H1 (cell line): ENCODE data around the gene MEDAG. TPM values are rescaled to one million over a fixed set of nuclear protein-coding genes. Genes with fewer than 3 reads are reported as not detected.

Experiments
- CTCF ChIA-PET: fragments of 300-600 bp; sonication (Branson Sonifier 250); formaldehyde crosslinking; loops from one replicate; lab custom pipeline; 2021; ENCODE audit not compliant: partially characterized antibody; lab: Charles Lee
- POLR2A ChIA-PET: fragments of 300-600 bp; sonication (Branson Sonifier 250); formaldehyde crosslinking; loops from one replicate; lab custom pipeline; 2021; ENCODE audit warnings: inconsistent platforms; ENCODE audit not compliant: partially characterized antibody; lab: Charles Lee
- DNase-seq, 2 experiments: peaks; one replicate each; pipeline versions ENCODE4 v3.0.0 to v3.0.0-alpha.2; 2010 to 2022; ENCODE audit warnings: low spot score in 2 of 2, low read depth in 1 of 2, mixed read lengths in 1 of 2
- FAIRE-seq: peaks from 2 replicates; lab custom pipeline; 2011; peaks lifted over from hg19 to GRCh38; lab: Jason Lieb, UNC
- H2AFZ ChIP-seq: 2 replicates; pipeline ENCODE4 v1.8.1; 2012; ENCODE audit warnings: low read length, inconsistent platforms
- H2AK5ac ChIP-seq: 2 replicates; pipeline ENCODE4 v1.6.1; 2013; ENCODE audit warnings: low read depth, low read length
- H2BK120ac ChIP-seq: replicated peaks from 2 replicates; pipeline ENCODE3; 2013; ENCODE audit warnings: low read depth, low read length, inconsistent platforms
- H2BK12ac ChIP-seq: 2 replicates; pipeline ENCODE4 v1.6.1; 2013; ENCODE audit warnings: low read depth, low read length
- H2BK15ac ChIP-seq: 2 replicates; pipeline ENCODE4 v1.6.1; 2013; ENCODE audit warnings: low read length
- H2BK20ac ChIP-seq: 2 replicates; pipeline ENCODE4 v1.6.1; 2013; ENCODE audit warnings: low read length
- H2BK5ac ChIP-seq: 2 replicates; pipeline ENCODE4 v1.6.1; 2013; ENCODE audit warnings: low read depth, low read length
- H3K14ac ChIP-seq: 2 replicates; pipeline ENCODE4 v1.6.1; 2013; ENCODE audit warnings: inconsistent platforms; ENCODE audit not compliant: insufficient read length
- H3K18ac ChIP-seq: 2 replicates; pipeline ENCODE4 v1.6.1; 2013; ENCODE audit warnings: low read length; ENCODE audit errors: extremely low read depth
- H3K23ac ChIP-seq: 2 replicates; pipeline ENCODE4 v1.6.1; 2013; ENCODE audit warnings: inconsistent platforms; ENCODE audit not compliant: insufficient read length
- H3K23me2 ChIP-seq: 2 replicates; pipeline ENCODE4 v1.6.1; 2013; ENCODE audit warnings: low read depth, low read length
- H3K27ac ChIP-seq: 2 replicates; pipeline ENCODE4 v1.6.1; 2011; ENCODE audit warnings: low read depth, low read length, inconsistent platforms
- H3K27me3 ChIP-seq, 4 experiments: replicated peaks in 1 of 4; 1 replicate in 1 of 4; 2 replicates in 3 of 4; pipeline versions ENCODE4 v1.6.1 to v1.8.1; 2011 to 2013; ENCODE audit warnings: low read length in 3 of 4, mild to moderate bottlenecking in 3 of 4, inconsistent platforms in 2 of 4, mixed read lengths in 2 of 4, moderate library complexity in 1 of 4; ENCODE audit not compliant: control insufficient read depth in 3 of 4, insufficient read depth in 3 of 4; ENCODE audit errors: extremely low read depth in 1 of 4
- H3K36me3 ChIP-seq, 4 experiments: 2 replicates each; pipeline versions ENCODE4 v1.6.1 to v1.8.1; 2011 to 2013; ENCODE audit warnings: mild to moderate bottlenecking in 4 of 4, low read length in 3 of 4, moderate library complexity in 2 of 4, control low read depth in 1 of 4, inconsistent platforms in 1 of 4; ENCODE audit not compliant: insufficient read depth in 4 of 4, control insufficient read depth in 2 of 4
- H3K4ac ChIP-seq: replicated peaks from 2 replicates; pipeline ENCODE3; 2013; ENCODE audit warnings: low read length, low read depth, mixed read lengths, inconsistent platforms; ENCODE audit not compliant: insufficient read length
- H3K4me1 ChIP-seq, 4 experiments: replicated peaks in 1 of 4; 1 replicate in 1 of 4; 2 replicates in 3 of 4; pipeline versions ENCODE4 v1.6.1 to v1.8.1; 2011 to 2013; ENCODE audit warnings: low read length in 3 of 4, inconsistent platforms in 2 of 4, mixed read lengths in 1 of 4; ENCODE audit not compliant: insufficient read depth in 4 of 4, control insufficient read depth in 3 of 4
- H3K4me2 ChIP-seq, 2 experiments: 2 replicates each; pipeline versions ENCODE4 v1.6.1 to v1.8.1; 2011 to 2013; ENCODE audit warnings: low read depth in 2 of 2, low read length in 2 of 2, control low read depth in 1 of 2, inconsistent platforms in 1 of 2, mild to moderate bottlenecking in 1 of 2; ENCODE audit not compliant: insufficient read depth in 1 of 2
- H3K4me3 ChIP-seq, 4 experiments: fragments of 200-600, 300-600 bp in 1 of 4; sonication (generic), shearing (Covaris generic), sonication (Bioruptor Twin) in 1 of 4; 2 replicates each; pipeline versions ENCODE4 v1.5.1 to v1.8.1; 2011 to 2016; ENCODE audit warnings: low read length in 4 of 4, low read depth in 3 of 4, control low read depth in 2 of 4, inconsistent platforms in 2 of 4, mild to moderate bottlenecking in 2 of 4, mixed read lengths in 1 of 4, moderate library complexity in 1 of 4; ENCODE audit not compliant: insufficient read depth in 2 of 4; ENCODE audit errors: extremely low read depth in 1 of 4
- H3K56ac ChIP-seq: replicated peaks from 2 replicates; pipeline ENCODE3; 2013; ENCODE audit warnings: low read depth, mild to moderate bottlenecking, mixed read lengths, low read length, inconsistent platforms; ENCODE audit not compliant: insufficient read length
- H3K79me1 ChIP-seq: 2 replicates; pipeline ENCODE4 v1.6.1; 2013; ENCODE audit warnings: low read depth, low read length, control low read depth
- H3K79me2 ChIP-seq, 2 experiments: 2 replicates each; pipeline versions ENCODE4 v1.6.1 to v1.8.1; 2012 to 2013; ENCODE audit warnings: low read length in 2 of 2, mild to moderate bottlenecking in 2 of 2, inconsistent platforms in 1 of 2; ENCODE audit not compliant: insufficient read depth in 2 of 2, control insufficient read depth in 1 of 2
- H3K9ac ChIP-seq, 4 experiments: replicated peaks in 1 of 4; 1 replicate in 1 of 4; 2 replicates in 3 of 4; pipeline versions ENCODE4 v1.6.1 to v1.8.1; 2011 to 2013; ENCODE audit warnings: low read depth in 3 of 4, low read length in 3 of 4, control low read depth in 2 of 4, mild to moderate bottlenecking in 2 of 4, moderate library complexity in 2 of 4, inconsistent platforms in 1 of 4; ENCODE audit errors: extremely low read depth in 1 of 4
- H3K9me3 ChIP-seq, 2 experiments: 2 replicates each; pipeline versions ENCODE4 v1.6.1 to v1.8.1; 2012 to 2013; ENCODE audit warnings: mild to moderate bottlenecking in 2 of 2, moderate library complexity in 2 of 2, control low read depth in 1 of 2, inconsistent platforms in 1 of 2, low read depth in 1 of 2, low read length in 1 of 2, mixed read lengths in 1 of 2; ENCODE audit not compliant: insufficient read depth in 2 of 2
- H4K20me1 ChIP-seq, 2 experiments: replicated peaks in 1 of 2; 2 replicates each; pipeline versions ENCODE3 to v1.8.1; 2011 to 2013; ENCODE audit warnings: inconsistent platforms in 2 of 2, low read length in 2 of 2, mild to moderate bottlenecking in 1 of 2; ENCODE audit not compliant: insufficient read depth in 2 of 2, control insufficient read depth in 1 of 2
- H4K5ac ChIP-seq: 2 replicates; pipeline ENCODE4 v1.6.1; 2013; ENCODE audit warnings: low read length, low read depth, mixed read lengths, inconsistent platforms; ENCODE audit not compliant: insufficient read length
- H4K8ac ChIP-seq: 2 replicates; pipeline ENCODE4 v1.8.0; 2013; ENCODE audit warnings: mild to moderate bottlenecking, moderate library complexity, low read length, inconsistent platforms; ENCODE audit not compliant: insufficient read depth; ENCODE audit errors: extremely low read depth
- H4K91ac ChIP-seq: replicated peaks from 2 replicates; pipeline ENCODE3; 2013; ENCODE audit warnings: low read length, mixed read lengths, inconsistent platforms; ENCODE audit not compliant: insufficient read length
- ASH2L ChIP-seq: fragments of 200-600, 300-600 bp; sonication (generic); IDR thresholded peaks from one replicate; pipeline ENCODE4 v1.7.1; 2017; ENCODE audit warnings: low read length
- CEBPB ChIP-seq: IDR thresholded peaks from 2 replicates; pipeline ENCODE4 v1.6.1; 2012; ENCODE audit warnings: low read depth, low read length
- CHD1 ChIP-seq: IDR thresholded peaks from 2 replicates; pipeline ENCODE4 v1.6.1; 2012; ENCODE audit warnings: low read depth, low read length, improper control_type of control experiment
- EZH2 ChIP-seq: fragments of 200-600 bp; sonication (generic); IDR thresholded peaks from 2 replicates; pipeline ENCODE4 v1.7.1; 2012; ENCODE audit warnings: low read depth, mild to moderate bottlenecking, moderate library complexity, low read length, inconsistent platforms; ENCODE audit not compliant: severe bottlenecking
- GTF2F1 ChIP-seq: IDR thresholded peaks from 2 replicates; pipeline ENCODE4 v1.6.1; 2012; ENCODE audit warnings: low read depth, low read length, improper control_type of control experiment, borderline replicate concordance
- KDM1A ChIP-seq: fragments of 200-600, 300-600 bp; sonication (generic); IDR thresholded peaks from 2 replicates; pipeline ENCODE4 v1.7.1; 2016; ENCODE audit warnings: mild to moderate bottlenecking, low read length, borderline replicate concordance
- KDM4A ChIP-seq: IDR thresholded peaks from one replicate; pipeline ENCODE4 v1.7.1; 2012; ENCODE audit warnings: low read depth, mild to moderate bottlenecking, moderate library complexity, low read length, inconsistent platforms; ENCODE audit not compliant: severe bottlenecking
- POU5F1 ChIP-seq: IDR thresholded peaks from 2 replicates; pipeline ENCODE4 v1.6.1; 2011; ENCODE audit warnings: low read depth, mild to moderate bottlenecking, low read length, moderate library complexity
- RBBP5 ChIP-seq: IDR thresholded peaks from 2 replicates; pipeline ENCODE4 v1.7.1; 2012; ENCODE audit warnings: low read depth, mild to moderate bottlenecking, inconsistent platforms, low read length, moderate library complexity, borderline replicate concordance
- RFX5 ChIP-seq: IDR thresholded peaks from 2 replicates; pipeline ENCODE4 v1.6.1; 2011; ENCODE audit warnings: low read depth, low read length, improper control_type of control experiment, borderline replicate concordance
- SIRT6 ChIP-seq: IDR thresholded peaks from one replicate; pipeline ENCODE4 v1.7.1; 2012; ENCODE audit warnings: low read length, inconsistent platforms
- SUZ12 ChIP-seq: fragments of 200-600 bp; sonication (generic); IDR thresholded peaks from 2 replicates; pipeline ENCODE4 v1.6.1; 2012; ENCODE audit warnings: mild to moderate bottlenecking, inconsistent platforms, low read length, moderate library complexity, mixed read lengths
- TAF1 ChIP-seq: IDR thresholded peaks from 2 replicates; pipeline ENCODE4 v1.6.1; 2011; ENCODE audit warnings: mild to moderate bottlenecking, low read depth, low read length
- USF2 ChIP-seq: IDR thresholded peaks from 2 replicates; pipeline ENCODE4 v1.6.1; 2011; ENCODE audit warnings: low read length, improper control_type of control experiment
- WGBS, 2 experiments: shearing (Covaris generic) in 1 of 2; methylation state at CpG; one replicate each; pipeline versions ENCODE4 v1.1.6 to v1.1.7; 2013 to 2015; ENCODE audit warnings: low lambda C conversion rate in 2 of 2, mixed read lengths in 2 of 2, inconsistent platforms in 1 of 2, low coverage in 1 of 2, missing lambda C conversion rate in 1 of 2; ENCODE audit not compliant: insufficient replicate concordance in 2 of 2, insufficient coverage in 1 of 2, insufficient read length in 1 of 2; ENCODE audit errors: extremely low coverage in 1 of 2, missing lambda C conversion rate in 1 of 2; 5-methylcytosine and 5-hydroxymethylcytosine counted together
- polyA plus RNA-seq, 7 experiments: library from polyadenylated mRNA; depleted of rRNA in 3 of 7; stranded (reverse) in 5 of 7; unstranded in 2 of 7; fragments of >200 nt in 5 of 7; fragments of 200-250 nt in 2 of 7; gene quantifications; 1 replicate in 5 of 7; 2 replicates in 1 of 7; 4 replicates in 1 of 7; pipeline versions ENCODE4 v1.2.1 to v1.2.3, GENCODE V29; 2011 to 2013; ENCODE audit warnings: missing spikeins in 2 of 7, mixed read lengths in 2 of 7
- total RNA-seq: library from RNA; stranded (reverse); fragmentation: NEBNext Ultra II Directional; extraction: Animal tissue kit (Norgen Biotek cat#: 25700); gene quantifications from 2 replicates; pipeline ENCODE4 v1.2.1, GENCODE V29; 2021

Gene MEDAG
- total and polyA plus RNA-seq, 2 of the 8 experiments (the other 6 are each of a cell fraction or from before 2014, with no cell fraction given), result 2.1 to 3.1 TPM

GRCh38 chr13:30934803-30935202 is 28.7 kb downstream of the MEDAG start:
- H2BK20ac ChIP-seq, result no peak overlapping the region
- no peaks in the 10 kb centered on the region for H3K79me1 ChIP-seq
- no peaks in the 10 kb centered on the region for H3K36me3 ChIP-seq
- peaks cover 0 to 3% (median 3%) of the 10 kb centered on the region in 4 experiments; a peak in 3 of 7 replicates for H3K4me1 ChIP-seq
- no peak for DNase-seq
- 83% methylated on average over 3 of the region's 3 CpGs; no CpG with 5 or more reads in 1 of the 2 experiments for WGBS, 2 experiments
- H2BK120ac ChIP-seq, result no peak overlapping the region
- H3K4me3 ChIP-seq, result no peak overlapping the region
- CTCF ChIA-PET, result interaction anchor here (0.7 to 4.6 kb wide), 22 partner anchors 11 to 139 kb away, joined by 3 to 22 read pairs (median 4); no protein-coding TSS in a partner anchor
- no peak overlapping the region for H3K14ac ChIP-seq
- no peak overlapping the region for H3K56ac ChIP-seq
- no peak overlapping the region for H4K5ac ChIP-seq
- no peaks in the 10 kb centered on the region for H3K9me3 ChIP-seq
- no peak overlapping the region for H2AK5ac ChIP-seq
- no peak overlapping the region for H2BK15ac ChIP-seq
- no peak overlapping the region for H4K8ac ChIP-seq
- H3K79me2 ChIP-seq, result no peaks in the 10 kb centered on the region
- H3K23me2 ChIP-seq, result peaks cover 4% of the 10 kb centered on the region; the same call in 1 of the 2 replicates
- H2AFZ ChIP-seq, result peak overlapping the region; percentile 60; the same call in 1 of the 2 replicates
- H2BK12ac ChIP-seq, result no peak overlapping the region
- FAIRE-seq, result no peak
- peaks cover 2 to 9% (median 6%) of the 10 kb centered on the region in 4 experiments for H3K27me3 ChIP-seq
- POLR2A ChIA-PET, result no interaction called here
- H2BK5ac ChIP-seq, result no peak overlapping the region
- no peak overlapping the region for H3K4ac ChIP-seq
- no peak overlapping the region for H3K23ac ChIP-seq
- no peaks in the 10 kb centered on the region for H4K20me1 ChIP-seq
- no peak overlapping the region for H3K18ac ChIP-seq
- no peak overlapping the region for H3K4me2 ChIP-seq
- no peak overlapping the region for H3K9ac ChIP-seq
- H4K91ac ChIP-seq, result no peak overlapping the region
- no peak overlapping the region for H3K27ac ChIP-seq
- TF ChIP-seq TAF1 (no peak), KDM1A (no peak), SIRT6 (no peak), ASH2L (no peak), KDM4A (no peak), SUZ12 (no peak), RBBP5 (no peak), EZH2 (no peak), USF2 (no peak), RFX5 (no peak), POU5F1 (no peak), CHD1 (no peak), GTF2F1 (no peak), CEBPB (no peak)
